Fibroblast of lung (primary cell): ENCODE measurements around the gene DTX1. TPM values are rescaled to one million over a fixed set of nuclear protein-coding genes. Genes with fewer than 3 reads are reported as not detected.

Experiments
- DNase-seq, 2 donors: peaks; one replicate each; pipeline versions ENCODE4 v3.0.0 to v3.0.0-alpha.2; 2010; ENCODE audit warnings: low read depth in 2 of 2
- H2AFZ ChIP-seq: 2 replicates; pipeline ENCODE4 v1.5.1; 2012; ENCODE audit warnings: low read length, control low read depth, inconsistent platforms
- H3K27ac ChIP-seq: 2 replicates; pipeline ENCODE4 v1.5.1; 2011; ENCODE audit warnings: low read length, control low read depth; ENCODE audit not compliant: insufficient read depth
- H3K27me3 ChIP-seq: 2 replicates; pipeline ENCODE4 v1.5.1; 2011; ENCODE audit warnings: mild to moderate bottlenecking, low read length; ENCODE audit not compliant: control insufficient read depth, insufficient read depth
- H3K36me3 ChIP-seq: 2 replicates; pipeline ENCODE4 v1.5.1; 2011; ENCODE audit warnings: low read length; ENCODE audit not compliant: control insufficient read depth, insufficient read depth
- H3K4me1 ChIP-seq: 2 replicates; pipeline ENCODE4 v1.5.1; 2011; ENCODE audit warnings: low read length; ENCODE audit not compliant: control insufficient read depth, insufficient read depth; ENCODE audit errors: extremely low read depth
- H3K4me2 ChIP-seq: 2 replicates; pipeline ENCODE4 v1.5.1; 2011; ENCODE audit warnings: low read length, control low read depth; ENCODE audit not compliant: insufficient read depth; ENCODE audit errors: extremely low read depth
- H3K4me3 ChIP-seq, 4 experiments: fragments of 200-600 bp in 1 of 4; sonication (generic) in 1 of 4; replicated peaks in 1 of 4; 2 replicates each; pipeline ENCODE4 v1.5.1; 2011 to 2016; ENCODE audit warnings: low read length in 4 of 4, low read depth in 3 of 4, mild to moderate bottlenecking in 3 of 4, control low read depth in 2 of 4, inconsistent platforms in 1 of 4, mixed read lengths in 1 of 4; ENCODE audit not compliant: insufficient read depth in 1 of 4; ENCODE audit errors: control extremely low read depth in 1 of 4
- H3K79me2 ChIP-seq: 2 replicates; pipeline ENCODE4 v1.5.1; 2012; ENCODE audit warnings: mild to moderate bottlenecking, low read length, inconsistent platforms; ENCODE audit not compliant: control insufficient read depth, insufficient read depth
- H3K9ac ChIP-seq: 2 replicates; pipeline ENCODE4 v1.5.1; 2011; ENCODE audit warnings: mild to moderate bottlenecking, low read length, control low read depth; ENCODE audit not compliant: insufficient read depth
- H3K9me3 ChIP-seq: 2 replicates; pipeline ENCODE4 v1.5.1; 2012; ENCODE audit warnings: low read depth, low read length; ENCODE audit not compliant: control insufficient read depth, insufficient read depth
- H4K20me1 ChIP-seq: 2 replicates; pipeline ENCODE4 v1.5.1; 2011; ENCODE audit warnings: low read length; ENCODE audit not compliant: control insufficient read depth, insufficient read depth; ENCODE audit errors: extremely low read depth
- EZH2 ChIP-seq: IDR thresholded peaks from 2 replicates; pipeline ENCODE4 v1.5.1; 2012; ENCODE audit warnings: low read length, control low read depth, mild to moderate bottlenecking; ENCODE audit errors: missing control alignments
- polyA plus RNA-seq, 2 donors: library from polyadenylated mRNA; depleted of rRNA in 1 of 2; stranded (reverse) in 1 of 2; unstranded in 1 of 2; fragments of >200 nt; gene quantifications; 2 replicates each; pipeline ENCODE4 v1.2.1, GENCODE V29; 2011 to 2012; ENCODE audit warnings: missing spikeins in 1 of 2
- total RNA-seq: library from RNA; depleted of rRNA; stranded (reverse); fragments of >200 nt; gene quantifications from 2 replicates; pipeline ENCODE4 v1.2.1, GENCODE V29; 2014
- TF ChIP-seq, protein P1 (sequence below), 2 donors: IDR thresholded peaks in 1 of 2; conservative IDR thresholded peaks in 1 of 2; 1 replicate in 1 of 2; 2 replicates in 1 of 2; pipeline ENCODE4 v1.5.1; 2011 to 2012; ENCODE audit warnings: low read length in 2 of 2, control low read depth in 1 of 2, inconsistent platforms in 1 of 2, low read depth in 1 of 2, mild to moderate bottlenecking in 1 of 2

The DTX1 gene
- total and polyA plus RNA-seq, 2 donors (not counting 1 experiment from before 2014, with no cell fraction given) = not detected

DNA sequence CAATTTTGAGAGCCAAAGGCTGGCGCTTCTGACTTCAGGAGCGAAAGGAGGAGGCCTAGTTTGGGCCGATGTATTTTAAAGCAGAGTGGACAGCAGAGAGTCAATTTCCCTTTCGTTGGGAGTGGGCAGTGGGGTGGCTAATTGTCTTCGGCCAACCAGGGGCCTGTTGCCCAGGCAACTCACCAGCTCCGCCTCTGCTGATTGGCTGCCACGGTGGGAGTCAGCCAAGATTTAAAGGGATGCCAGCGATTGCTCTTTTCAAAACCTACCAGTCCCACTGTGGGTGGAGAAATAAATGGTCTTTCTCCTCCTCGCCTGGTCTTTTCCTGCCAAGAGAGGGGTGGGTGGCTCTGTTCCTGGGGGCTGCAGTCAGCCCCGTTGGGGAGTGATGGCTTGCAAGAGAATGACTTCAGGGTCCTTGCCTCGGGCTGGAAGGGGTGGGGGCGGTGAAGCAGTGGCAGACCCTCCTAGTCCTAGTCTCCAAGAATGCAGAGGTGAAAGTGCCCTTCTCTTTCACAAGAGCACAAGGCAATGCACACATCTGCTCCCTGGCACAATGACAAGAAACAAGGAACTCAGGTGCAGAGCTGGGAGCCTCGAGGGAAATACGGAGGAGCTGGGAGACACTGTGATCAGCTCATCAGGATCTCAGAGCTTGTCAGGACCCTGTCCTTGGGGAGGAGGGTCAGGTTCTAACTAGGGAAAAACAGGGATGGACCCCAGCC, 41.3 kb downstream of the DTX1 start:
- Histone ChIP-seq H3K4me2 (no peak overlapping the region), H3K9ac (no peak overlapping the region), H4K20me1 (no peaks in the 10 kb centered on the region), H3K4me3 (no peak overlapping the region), H3K36me3 (no peaks in the 10 kb centered on the region), H3K27me3 (no peaks in the 10 kb centered on the region), H3K4me1 (no peaks in the 10 kb centered on the region), H3K27ac (no peak overlapping the region), H3K9me3 (no peaks in the 10 kb centered on the region), H2AFZ (no peak overlapping the region), H3K79me2 (no peaks in the 10 kb centered on the region)
- TF ChIP-seq EZH2 = no peak
- TF ChIP-seq, protein P1, sequence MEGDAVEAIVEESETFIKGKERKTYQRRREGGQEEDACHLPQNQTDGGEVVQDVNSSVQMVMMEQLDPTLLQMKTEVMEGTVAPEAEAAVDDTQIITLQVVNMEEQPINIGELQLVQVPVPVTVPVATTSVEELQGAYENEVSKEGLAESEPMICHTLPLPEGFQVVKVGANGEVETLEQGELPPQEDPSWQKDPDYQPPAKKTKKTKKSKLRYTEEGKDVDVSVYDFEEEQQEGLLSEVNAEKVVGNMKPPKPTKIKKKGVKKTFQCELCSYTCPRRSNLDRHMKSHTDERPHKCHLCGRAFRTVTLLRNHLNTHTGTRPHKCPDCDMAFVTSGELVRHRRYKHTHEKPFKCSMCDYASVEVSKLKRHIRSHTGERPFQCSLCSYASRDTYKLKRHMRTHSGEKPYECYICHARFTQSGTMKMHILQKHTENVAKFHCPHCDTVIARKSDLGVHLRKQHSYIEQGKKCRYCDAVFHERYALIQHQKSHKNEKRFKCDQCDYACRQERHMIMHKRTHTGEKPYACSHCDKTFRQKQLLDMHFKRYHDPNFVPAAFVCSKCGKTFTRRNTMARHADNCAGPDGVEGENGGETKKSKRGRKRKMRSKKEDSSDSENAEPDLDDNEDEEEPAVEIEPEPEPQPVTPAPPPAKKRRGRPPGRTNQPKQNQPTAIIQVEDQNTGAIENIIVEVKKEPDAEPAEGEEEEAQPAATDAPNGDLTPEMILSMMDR (conservative IDR thresholded peaks at IDR 0.05 in 1 of 2, IDR thresholded peaks at IDR 0.05 in 1 of 2; ENCODE audit: low read depth in 1 of 2, low read length in 2 of 2) = no peak
- peak in 1 of 2 donors; percentile 62 for DNase-seq

DNA sequence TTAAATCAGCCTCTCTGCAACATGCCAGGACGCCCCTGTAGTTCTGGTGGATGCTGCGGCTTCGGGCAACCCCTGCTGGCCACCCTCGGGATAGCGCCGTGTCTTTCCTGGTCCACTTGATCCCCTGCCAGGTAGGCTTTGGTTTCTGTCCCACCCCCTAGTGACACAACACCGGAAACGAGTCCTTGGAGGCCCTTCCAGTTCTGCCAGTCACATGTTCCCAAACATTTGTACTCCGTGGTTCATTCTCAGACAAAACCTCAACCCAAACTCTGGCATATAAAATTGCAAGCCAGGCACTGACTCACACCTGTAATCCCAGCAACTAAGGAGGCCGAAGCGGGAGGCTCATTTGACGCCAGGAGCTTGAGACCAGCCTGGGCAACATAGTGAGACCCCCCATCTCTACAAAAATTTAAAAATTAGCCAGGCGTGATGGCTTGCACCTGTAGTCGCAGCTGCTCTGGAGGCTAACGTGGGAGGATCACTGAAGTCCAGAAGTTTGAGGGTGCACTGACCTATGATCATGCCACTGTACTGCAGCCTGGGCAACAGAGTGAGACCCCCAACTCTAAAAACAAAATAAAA, 42.0 kb downstream of the DTX1 start:
- Histone ChIP-seq H3K9me3 (no peaks in the 10 kb centered on the region), H3K27me3 (no peaks in the 10 kb centered on the region), H3K4me3 (no peak overlapping the region), H3K4me1 (no peaks in the 10 kb centered on the region), H3K9ac (no peak overlapping the region), H3K79me2 (no peaks in the 10 kb centered on the region), H3K27ac (no peak overlapping the region), H2AFZ (no peak overlapping the region), H3K4me2 (no peak overlapping the region), H3K36me3 (no peaks in the 10 kb centered on the region), H4K20me1 (no peaks in the 10 kb centered on the region)
- peak; percentile 70 to 87 for DNase-seq
- TF ChIP-seq EZH2 = no peak
- TF ChIP-seq, protein P1 (conservative IDR thresholded peaks at IDR 0.05 in 1 of 2, IDR thresholded peaks at IDR 0.05 in 1 of 2; ENCODE audit: low read depth in 1 of 2, low read length in 2 of 2) = peak; percentile 65 to 79

- Histone ChIP-seq H3K79me2 (no peaks in the 10 kb centered on the region), H3K4me1 (no peaks in the 10 kb centered on the region), H3K36me3 (no peaks in the 10 kb centered on the region), H4K20me1 (no peaks in the 10 kb centered on the region), H3K27ac (no peak overlapping the region), H3K27me3 (no peaks in the 10 kb centered on the region), H3K9me3 (no peaks in the 10 kb centered on the region), H3K9ac (no peak overlapping the region), H2AFZ (no peak overlapping the region), H3K4me3 (no peak overlapping the region), H3K4me2 (no peak overlapping the region)
- TF ChIP-seq EZH2 = no peak
- TF ChIP-seq, protein P1 (conservative IDR thresholded peaks at IDR 0.05 in 1 of 2, IDR thresholded peaks at IDR 0.05 in 1 of 2; ENCODE audit: low read depth in 1 of 2, low read length in 2 of 2) = no peak
- no peak for DNase-seq
Measured at GRCh38 chr12:113099364-113099763, 42.8 kb downstream of the DTX1 start.
